Pancreas (tissue), 10 donors: ENCODE data around the gene SDK1. TPM values are rescaled to one million over a fixed set of nuclear protein-coding genes. Genes with fewer than 3 reads are reported as not detected.

Source experiments
- ATAC-seq, 4 donors: fragments of 200-7000 bp; cut with Tn5 transposase; one replicate each; pipeline versions ENCODE4 v1.8.0 to v1.9.1; 2020; ENCODE audit warnings: mild to moderate bottlenecking in 4 of 4, moderate library complexity in 4 of 4
- DNase-seq, 6 donors: peaks; one replicate each; pipeline ENCODE4 v3.0.0-alpha.2; 2020
- FAIRE-seq: peaks from 2 replicates; lab custom pipeline; 2012; peaks lifted over from hg19 to GRCh38; lab: Jason Lieb, UNC
- H3K27ac ChIP-seq, 4 donors: fragments of 200-600 bp; sonication (generic); 1 replicate in 3 of 4; 2 replicates in 1 of 4; pipeline versions ENCODE4 v1.5.0 to v1.8.0; 2020
- H3K27me3 ChIP-seq, 4 donors: fragments of 200-600 bp; one replicate each; pipeline ENCODE4 v1.8.0; 2021
- H3K36me3 ChIP-seq, 3 donors: fragments of 200-600 bp; sonication (generic) in 1 of 3; one replicate each; pipeline versions ENCODE4 v1.5.0 to v1.8.0; 2020 to 2021
- H3K4me1 ChIP-seq, 3 donors: fragments of 200-600 bp; one replicate each; pipeline ENCODE4 v1.8.0; 2021
- H3K4me3 ChIP-seq, 4 donors: fragments of 200-600 bp; sonication (generic) in 2 of 4; one replicate each; pipeline versions ENCODE4 v1.5.0 to v1.8.0; 2020 to 2021
- H3K9me3 ChIP-seq, 4 donors: fragments of 200-600 bp; one replicate each; pipeline ENCODE4 v1.8.0; 2021
- CTCF ChIP-seq, 4 donors: fragments of 200-600 bp; sonication (generic) in 3 of 4; IDR thresholded peaks; one replicate each; pipeline versions ENCODE4 v1.5.0 to v1.8.0; 2021; ENCODE audit warnings: antibody characterized with exemption in 4 of 4
- WGBS, 2 donors: extraction: QIAGEN DNeasy Blood & Tissue Kit; methylation state at CpG; one replicate each; pipeline ENCODE4 v1.1.7; 2013; 5-methylcytosine and 5-hydroxymethylcytosine counted together
- intact Hi-C, 3 donors: fragments of 100-400 bp; cut with DNase I; formaldehyde crosslinking; loops; one replicate each; pipeline versions ENCODE4 v1.11.1 to v1.14.2; 2022
- polyA plus RNA-seq, 2 donors: library from polyadenylated mRNA; stranded (reverse); fragments of 200-250 nt; gene quantifications; one replicate each; pipeline ENCODE4 v1.2.3, GENCODE V29; 2013
- total RNA-seq, 6 donors: library from RNA; stranded (reverse); fragmentation: NEBNext Ultra II Directional in 4 of 6; extraction: Animal tissue kit (Norgen Biotek cat#: 25700) in 4 of 6; gene quantifications; one replicate each; pipeline versions ENCODE4 v1.2.1 to v1.2.4, GENCODE V29; 2021 to 2023
- donor health status: healthy with polysubstance abuse.
- donor health status: DM: no; HTN: no; CAD: no; lungs with moderate emphysema.
- donor health status: DM: no; HTN: no; CAD: no.
- donor health status: control.
- donor health status: control.
- donor health status: Bipolar disorder and iron deficiency.
- donor health status: DM: yes; HTN: yes; CAD: no.
- donor health status: DM: no; HTN: no; CAD: no.
- donor health status: DM: no; HTN: no; CAD: no.
- donor health status: DM: yes; HTN: yes; CAD: no.

Gene SDK1
- total and polyA plus RNA-seq, 8 donors: 10.8 to 30.8 (median 19.8) TPM

- TF ChIP-seq CTCF (IDR thresholded peaks at IDR 0.05): no peak
- Histone ChIP-seq H3K4me1 (no peaks in the 10 kb centered on the region), H3K36me3 (no peaks in the 10 kb centered on the region), H3K4me3 (no peak overlapping the region), H3K27ac (no peak overlapping the region), H3K27me3 (no peaks in the 10 kb centered on the region), H3K9me3 (no peaks in the 10 kb centered on the region)
- intact Hi-C loops: no loop called here
- 87 to 93% methylated on average over 3 of the region's 3 CpGs for WGBS, 2 donors
- FAIRE-seq (no peak), DNase-seq (no peak), ATAC-seq (no peak)
Observed at GRCh38 chr7:3825491-3825890, 524.4 kb downstream of the SDK1 start.

GRCh38 chr7:3832199-3832598 lies 531.1 kb downstream of the SDK1 start:
- Histone ChIP-seq H3K27ac (no peak overlapping the region), H3K27me3 (no peaks in the 10 kb centered on the region), H3K4me1 (no peaks in the 10 kb centered on the region), H3K36me3 (no peaks in the 10 kb centered on the region), H3K4me3 (no peak overlapping the region), H3K9me3 (no peaks in the 10 kb centered on the region)
- no peak for FAIRE-seq
- intact Hi-C loops: no loop called here
- no peak for TF ChIP-seq CTCF (IDR thresholded peaks at IDR 0.05)
- DNase-seq: no peak
- no peak for ATAC-seq
- WGBS, 2 donors: 87 to 93% methylated on average over 4 of the region's 4 CpGs

- ATAC-seq (no peak), DNase-seq (no peak), FAIRE-seq (no peak)
- Histone ChIP-seq H3K9me3 (no peaks in the 10 kb centered on the region), H3K27me3 (no peaks in the 10 kb centered on the region), H3K27ac (no peak overlapping the region), H3K36me3 (no peaks in the 10 kb centered on the region), H3K4me1 (no peaks in the 10 kb centered on the region), H3K4me3 (no peak overlapping the region)
- intact Hi-C loops: no loop called here
- 96 to 97% methylated on average over 8 of the region's 8 CpGs for WGBS, 2 donors
- no peak for TF ChIP-seq CTCF (IDR thresholded peaks at IDR 0.05)
Observed at GRCh38 chr7:3835109-3835508, 534.1 kb downstream of the SDK1 start.

GRCh38 chr7:3836855-3837254 lies 535.8 kb downstream of the SDK1 start:
- FAIRE-seq: no peak

More at GRCh38 chr7:3836855-3837254, 535.8 kb downstream of the SDK1 start:
- Histone ChIP-seq H3K27me3 (no peaks in the 10 kb centered on the region), H3K4me3 (no peak overlapping the region), H3K36me3 (no peaks in the 10 kb centered on the region), H3K4me1 (no peaks in the 10 kb centered on the region), H3K27ac (no peak overlapping the region), H3K9me3 (no peaks in the 10 kb centered on the region)
- 87 to 92% methylated on average over 7 of the region's 7 CpGs for WGBS, 2 donors
- no peak for ATAC-seq
- intact Hi-C loops: no loop called here
- no peak for DNase-seq
- TF ChIP-seq CTCF (IDR thresholded peaks at IDR 0.05): no peak
